ENCODE measurements around the gene GLIS1. TPM values are rescaled to one million over a fixed set of nuclear protein-coding genes. Genes with fewer than 3 reads are reported as not detected.

GLIS1 gene
- total and polyA plus RNA-seq, 3 experiments from 2014 or later = 0.18 TPM; not detected in 2

GRCh38 chr1:53712276-53712675, 26.7 kb downstream of the GLIS1 start:
- no peak for DNase-seq
- CTCF ChIA-PET = no interaction called here
- H3K36me3 Mint-ChIP-seq = no peaks in the 10 kb centered on the region
- H3K4me1 ChIP-seq (ENCODE audit: insufficient read depth, low read length) = no peaks in the 10 kb centered on the region
- POLR2A ChIA-PET = no interaction called here
- H3K9me3 Mint-ChIP-seq = no peaks in the 10 kb centered on the region
- H3K4me3 ChIP-seq (ENCODE audit: low read length) = no peak overlapping the region
- H3K27me3 ChIP-seq (ENCODE audit: insufficient read depth, low read length, poor library complexity, severe bottlenecking) = no peaks in the 10 kb centered on the region
- H3K4me3 Mint-ChIP-seq = no peak overlapping the region
- no peaks in the 10 kb centered on the region for H3K4me1 Mint-ChIP-seq
- H3K36me3 ChIP-seq (ENCODE audit: insufficient read depth, low read length) = no peaks in the 10 kb centered on the region
- H3K27ac Mint-ChIP-seq = no peak overlapping the region
- no peaks in the 10 kb centered on the region for H3K9me3 ChIP-seq (ENCODE audit: low read length)
- no peak overlapping the region for H3K27ac ChIP-seq (ENCODE audit: low read depth, low read length)
- peaks cover 5% of the 10 kb centered on the region in 2 donors for H3K27me3 Mint-ChIP-seq

- Histone ChIP-seq H3K9me3 (ENCODE audit: low read length) (no peaks in the 10 kb centered on the region), H3K36me3 (ENCODE audit: insufficient read depth, low read length) (no peaks in the 10 kb centered on the region), H3K27ac (ENCODE audit: low read depth, low read length) (no peak overlapping the region), H3K27me3 (ENCODE audit: insufficient read depth, low read length, poor library complexity, severe bottlenecking) (no peaks in the 10 kb centered on the region), H3K4me3 (ENCODE audit: low read length) (no peak overlapping the region), H3K4me1 (ENCODE audit: insufficient read depth, low read length) (no peaks in the 10 kb centered on the region)
- Mint-ChIP-seq H3K4me3 (no peak overlapping the region), H3K9me3 (no peaks in the 10 kb centered on the region), H3K27me3 (peaks cover 5 to 18% of the 10 kb centered on the region in 2 donors), H3K4me1 (no peaks in the 10 kb centered on the region), H3K27ac (peak overlapping the region in 3 of 8 donors; percentile 38 to 83 (median 68)), H3K36me3 (no peaks in the 10 kb centered on the region)
- DNase-seq = no peak
- ChIA-PET CTCF (no interaction called here), POLR2A (no interaction called here)
Observed at GRCh38 chr1:53710584-53710983, 28.4 kb downstream of the GLIS1 start.

- H3K27ac ChIP-seq (ENCODE audit: low read depth, low read length) = no peak overlapping the region
- ChIA-PET POLR2A (no interaction called here), CTCF (no interaction called here)
- H3K9me3 Mint-ChIP-seq = no peaks in the 10 kb centered on the region
- H3K4me1 Mint-ChIP-seq = no peaks in the 10 kb centered on the region
- H3K4me3 Mint-ChIP-seq = no peak overlapping the region
- H3K27me3 Mint-ChIP-seq = peaks cover 5 to 26% of the 10 kb centered on the region in 2 donors
- no peaks in the 10 kb centered on the region for H3K36me3 Mint-ChIP-seq
- H3K9me3 ChIP-seq (ENCODE audit: low read length) = no peaks in the 10 kb centered on the region
- H3K4me3 ChIP-seq (ENCODE audit: low read length) = no peak overlapping the region
- no peaks in the 10 kb centered on the region for H3K27me3 ChIP-seq (ENCODE audit: insufficient read depth, low read length, poor library complexity, severe bottlenecking)
- DNase-seq = no peak
- H3K27ac Mint-ChIP-seq = no peak overlapping the region
- no peaks in the 10 kb centered on the region for H3K36me3 ChIP-seq (ENCODE audit: insufficient read depth, low read length)
- H3K4me1 ChIP-seq (ENCODE audit: insufficient read depth, low read length) = no peaks in the 10 kb centered on the region
Observed at GRCh38 chr1:53708687-53709086, 30.3 kb downstream of the GLIS1 start.

GRCh38 chr1:53706356-53706755, 32.6 kb downstream of the GLIS1 start:
- no peaks in the 10 kb centered on the region for H3K36me3 Mint-ChIP-seq
- ChIA-PET CTCF (no interaction called here), POLR2A (no interaction called here)
- Histone ChIP-seq H3K9me3 (ENCODE audit: low read length) (no peaks in the 10 kb centered on the region), H3K36me3 (ENCODE audit: insufficient read depth, low read length) (no peaks in the 10 kb centered on the region), H3K4me3 (ENCODE audit: low read length) (no peak overlapping the region), H3K27me3 (ENCODE audit: insufficient read depth, low read length, poor library complexity, severe bottlenecking) (no peaks in the 10 kb centered on the region), H3K27ac (ENCODE audit: low read depth, low read length) (no peak overlapping the region), H3K4me1 (ENCODE audit: insufficient read depth, low read length) (no peaks in the 10 kb centered on the region)
- no peak overlapping the region for H3K4me3 Mint-ChIP-seq
- no peak for DNase-seq
- H3K9me3 Mint-ChIP-seq = no peaks in the 10 kb centered on the region
- no peaks in the 10 kb centered on the region for H3K4me1 Mint-ChIP-seq
- H3K27me3 Mint-ChIP-seq = peaks cover 0 to 26% of the 10 kb centered on the region in 2 donors
- no peak overlapping the region for H3K27ac Mint-ChIP-seq

- H3K27me3 ChIP-seq (ENCODE audit: insufficient read depth, low read length, poor library complexity, severe bottlenecking) = no peaks in the 10 kb centered on the region
- no peak overlapping the region for H3K27ac ChIP-seq (ENCODE audit: low read depth, low read length)
- Mint-ChIP-seq H3K9me3 (peaks cover 0 to 1% (median 0%) of the 10 kb centered on the region in 5 donors), H3K27ac (no peak overlapping the region), H3K36me3 (no peaks in the 10 kb centered on the region), H3K4me1 (no peaks in the 10 kb centered on the region), H3K4me3 (no peak overlapping the region), H3K27me3 (peaks cover 0 to 34% of the 10 kb centered on the region in 2 donors)
- no peaks in the 10 kb centered on the region for H3K4me1 ChIP-seq (ENCODE audit: insufficient read depth, low read length)
- H3K36me3 ChIP-seq (ENCODE audit: insufficient read depth, low read length) = no peaks in the 10 kb centered on the region
- H3K4me3 ChIP-seq (ENCODE audit: low read length) = no peak overlapping the region
- DNase-seq = no peak
- ChIA-PET POLR2A (no interaction called here), CTCF (no interaction called here)
- no peaks in the 10 kb centered on the region for H3K9me3 ChIP-seq (ENCODE audit: low read length)
Observed at GRCh38 chr1:53705446-53706096, 33.4 kb downstream of the GLIS1 start.

GRCh38 chr1:53704804-53705445, 34.0 kb downstream of the GLIS1 start:
- Mint-ChIP-seq H3K4me1 (no peaks in the 10 kb centered on the region), H3K36me3 (no peaks in the 10 kb centered on the region), H3K4me3 (no peak overlapping the region), H3K9me3 (peaks cover 0 to 2% (median 0%) of the 10 kb centered on the region in 5 donors), H3K27ac (peak overlapping the region in 1 of 8 donors; percentile 74), H3K27me3 (peaks cover 0 to 37% of the 10 kb centered on the region in 2 donors)
- CTCF ChIA-PET = no interaction called here
- DNase-seq = no peak
- Histone ChIP-seq H3K27me3 (ENCODE audit: insufficient read depth, low read length, poor library complexity, severe bottlenecking) (no peaks in the 10 kb centered on the region), H3K4me1 (ENCODE audit: insufficient read depth, low read length) (no peaks in the 10 kb centered on the region), H3K9me3 (ENCODE audit: low read length) (no peaks in the 10 kb centered on the region), H3K36me3 (ENCODE audit: insufficient read depth, low read length) (no peaks in the 10 kb centered on the region), H3K27ac (ENCODE audit: low read depth, low read length) (no peak overlapping the region), H3K4me3 (ENCODE audit: low read length) (no peak overlapping the region)
- POLR2A ChIA-PET = no interaction called here

GRCh38 chr1:53704304-53704703, 34.7 kb downstream of the GLIS1 start:
- H3K36me3 Mint-ChIP-seq = no peaks in the 10 kb centered on the region
- no peak for DNase-seq
- CTCF ChIA-PET = no interaction called here
- H3K36me3 ChIP-seq (ENCODE audit: insufficient read depth, low read length) = no peaks in the 10 kb centered on the region
- H3K27ac ChIP-seq (ENCODE audit: low read depth, low read length) = no peak overlapping the region
- POLR2A ChIA-PET = no interaction called here
- no peak overlapping the region for H3K27ac Mint-ChIP-seq
- no peak overlapping the region for H3K4me3 Mint-ChIP-seq
- H3K4me1 ChIP-seq (ENCODE audit: insufficient read depth, low read length) = no peaks in the 10 kb centered on the region
- H3K4me1 Mint-ChIP-seq = no peaks in the 10 kb centered on the region
- H3K27me3 ChIP-seq (ENCODE audit: insufficient read depth, low read length, poor library complexity, severe bottlenecking) = no peaks in the 10 kb centered on the region
- peaks cover 0 to 37% of the 10 kb centered on the region in 2 donors for H3K27me3 Mint-ChIP-seq
- H3K9me3 ChIP-seq (ENCODE audit: low read length) = no peaks in the 10 kb centered on the region
- peaks cover 0 to 2% (median 0%) of the 10 kb centered on the region in 5 donors for H3K9me3 Mint-ChIP-seq
- no peak overlapping the region for H3K4me3 ChIP-seq (ENCODE audit: low read length)

GRCh38 chr1:53703174-53703573, 35.8 kb downstream of the GLIS1 start:
- Mint-ChIP-seq H3K4me1 (no peaks in the 10 kb centered on the region), H3K4me3 (no peak overlapping the region), H3K9me3 (peaks cover 0 to 2% (median 0%) of the 10 kb centered on the region in 5 donors), H3K36me3 (no peaks in the 10 kb centered on the region), H3K27me3 (peaks cover 0 to 41% of the 10 kb centered on the region in 2 donors), H3K27ac (peak overlapping the region in 1 of 8 donors; percentile 14)
- Histone ChIP-seq H3K4me3 (ENCODE audit: low read length) (no peak overlapping the region), H3K4me1 (ENCODE audit: insufficient read depth, low read length) (no peaks in the 10 kb centered on the region), H3K36me3 (ENCODE audit: insufficient read depth, low read length) (no peaks in the 10 kb centered on the region), H3K9me3 (ENCODE audit: low read length) (no peaks in the 10 kb centered on the region), H3K27ac (ENCODE audit: low read depth, low read length) (no peak overlapping the region), H3K27me3 (ENCODE audit: insufficient read depth, low read length, poor library complexity, severe bottlenecking) (no peaks in the 10 kb centered on the region)
- ChIA-PET POLR2A (no interaction called here), CTCF (no interaction called here)
- DNase-seq = no peak
